Right lobe of liver (tissue), 4 donors: Measurements from ENCODE around the gene CTF1.

ENCODE experiments used
- CTCF ChIP-seq, 4 donors: fragments of 200-600 bp in 3 of 4; fragments of 450-650 bp in 1 of 4; IDR thresholded peaks; one replicate each; pipeline versions ENCODE4 v1.5.1 to v1.8.0; 2016 to 2022; ENCODE audit warnings: antibody characterized with exemption in 4 of 4, mild to moderate bottlenecking in 2 of 4
- POLR2A ChIP-seq: fragments of 450-650 bp; IDR thresholded peaks from one replicate; pipeline ENCODE4 v1.6.1; 2017; ENCODE audit warnings: antibody characterized with exemption, mild to moderate bottlenecking
- donor health status: DM: no; HTN: no; CAD: no.
- donor health status: DM: no; HTN: no; CAD: no.
- donor health status: DM: no; HTN: yes; CAD: no.

- TF ChIP-seq POLR2A (no peak), CTCF (IDR thresholded peaks at IDR 0.05) (no peak)
Measured at GRCh38 chr16:30889721-30890120, 6.7 kb upstream of the CTF1 start.
